Progenitor cell of endocrine pancreas (in vitro differentiated cells): ENCODE data around the gene SLC39A11. TPM values are rescaled to one million over a fixed set of nuclear protein-coding genes. Genes with fewer than 3 reads are reported as not detected.

Source experiments
- DNase-seq: peaks from one replicate; pipeline ENCODE4 v3.0.0; 2021; ENCODE audit warnings: low spot score; ENCODE audit not compliant: unreplicated experiment
- H3K27ac Mint-ChIP-seq: 2 replicates; pipeline ENCODE4 v1.8.0; 2021; ENCODE audit warnings: mild to moderate bottlenecking, moderate library complexity, mixed read lengths
- H3K27me3 Mint-ChIP-seq: 2 replicates; pipeline ENCODE4 v1.8.0; 2021; ENCODE audit warnings: mixed read lengths
- H3K36me3 Mint-ChIP-seq: 2 replicates; pipeline ENCODE4 v1.8.0; 2022; ENCODE audit warnings: mixed read lengths; ENCODE audit not compliant: insufficient read depth
- H3K4me1 Mint-ChIP-seq: 2 replicates; pipeline ENCODE4 v1.8.0; 2021; ENCODE audit warnings: low read depth, mixed read lengths
- H3K4me3 Mint-ChIP-seq: 2 replicates; pipeline ENCODE4 v1.8.0; 2021; ENCODE audit warnings: low read depth, mild to moderate bottlenecking, moderate library complexity, mixed read lengths
- H3K9me3 Mint-ChIP-seq: 2 replicates; pipeline ENCODE4 v1.8.0; 2021; ENCODE audit warnings: low read depth, mixed read lengths
- CTCF ChIP-seq: fragments of 200-600 bp; sonication (generic); IDR thresholded peaks from one replicate; pipeline ENCODE4 v1.5.0; 2021; ENCODE audit warnings: antibody characterized with exemption, mild to moderate bottlenecking; ENCODE audit not compliant: unreplicated experiment
- total RNA-seq: library from RNA; stranded (reverse); gene quantifications from 2 replicates; pipeline ENCODE4 v1.2.1, GENCODE V29; 2021

Gene SLC39A11
- total RNA-seq, 1 donor from 2014 or later = 20.5 TPM

GRCh38 chr17:72975509-72975908 lies 117.0 kb downstream of the SLC39A11 start:
- TF ChIP-seq CTCF = no peak
- Mint-ChIP-seq H3K4me1 (peaks cover 29% of the 10 kb centered on the region), H3K4me3 (no peak overlapping the region), H3K9me3 (no peaks in the 10 kb centered on the region), H3K36me3 (no peaks in the 10 kb centered on the region), H3K27me3 (peaks cover 71% of the 10 kb centered on the region), H3K27ac (no peak overlapping the region)
- DNase-seq = no peak

GRCh38 chr17:72974605-72975232 lies 117.8 kb downstream of the SLC39A11 start:
- Mint-ChIP-seq H3K4me3 (no peak overlapping the region), H3K27me3 (peaks cover 71% of the 10 kb centered on the region), H3K9me3 (no peaks in the 10 kb centered on the region), H3K27ac (no peak overlapping the region), H3K36me3 (no peaks in the 10 kb centered on the region), H3K4me1 (peaks cover 31% of the 10 kb centered on the region)
- DNase-seq = no peak
- TF ChIP-seq CTCF = no peak

- Mint-ChIP-seq H3K4me3 (no peak overlapping the region), H3K27ac (no peak overlapping the region), H3K27me3 (peaks cover 71% of the 10 kb centered on the region), H3K36me3 (no peaks in the 10 kb centered on the region), H3K9me3 (no peaks in the 10 kb centered on the region), H3K4me1 (peaks cover 30% of the 10 kb centered on the region)
- no peak for TF ChIP-seq CTCF
- no peak for DNase-seq
These were observed 120.1 kb downstream of the SLC39A11 start for GRCh38 chr17:72972263-72972951.

- peaks cover 71% of the 10 kb centered on the region for H3K27me3 Mint-ChIP-seq
- peak overlapping the region; percentile 8 for H3K27ac Mint-ChIP-seq
- no peaks in the 10 kb centered on the region for H3K9me3 Mint-ChIP-seq
- TF ChIP-seq CTCF = no peak
- no peaks in the 10 kb centered on the region for H3K36me3 Mint-ChIP-seq
- DNase-seq = no peak
- H3K4me3 Mint-ChIP-seq = no peak overlapping the region
- H3K4me1 Mint-ChIP-seq = peaks cover 24% of the 10 kb centered on the region
These were observed 121.1 kb downstream of the SLC39A11 start for GRCh38 chr17:72971226-72971880.

GRCh38 chr17:72970797-72971196 lies 121.7 kb downstream of the SLC39A11 start:
- no peaks in the 10 kb centered on the region for H3K36me3 Mint-ChIP-seq
- H3K4me3 Mint-ChIP-seq = no peak overlapping the region
- no peak for DNase-seq
- H3K9me3 Mint-ChIP-seq = no peaks in the 10 kb centered on the region
- no peak for TF ChIP-seq CTCF
- H3K27ac Mint-ChIP-seq = no peak overlapping the region
- H3K27me3 Mint-ChIP-seq = peaks cover 74% of the 10 kb centered on the region
- peaks cover 24% of the 10 kb centered on the region for H3K4me1 Mint-ChIP-seq
